CD8-positive, alpha-beta memory T cell (primary cell): ENCODE results near the gene BCL2L1. TPM values are rescaled to one million over a fixed set of nuclear protein-coding genes. Genes with fewer than 3 reads are reported as not detected.
A peak's percentile ranks its signal among the peaks of the same experiment; 100 is the strongest.

ENCODE experiments used
- CTCF ChIA-PET: fragments of 350-600 bp; sonication (Branson Sonifier 250); formaldehyde crosslinking; loops from one replicate; lab custom pipeline; 2021; ENCODE audit warnings: antibody characterized with exemption; lab: Charles Lee
- POLR2A ChIA-PET: fragments of 350-600 bp; sonication (Branson Sonifier 250); formaldehyde crosslinking; loops from one replicate; lab custom pipeline; 2021; ENCODE audit warnings: antibody characterized with exemption; lab: Charles Lee
- DNase-seq, 5 donors: peaks; one replicate each; pipeline versions ENCODE4 v3.0.0 to v3.0.0-alpha.2; 2020 to 2022; ENCODE audit warnings: mixed read lengths in 1 of 5
- H3K27ac ChIP-seq: one replicate; pipeline ENCODE4 v1.7.0; 2013; ENCODE audit warnings: low read depth, mild to moderate bottlenecking, low read length, moderate library complexity
- H3K27me3 ChIP-seq: 2 replicates; pipeline ENCODE4 v1.7.0; 2013; ENCODE audit warnings: low read length, mild to moderate bottlenecking; ENCODE audit not compliant: insufficient read depth, poor library complexity, severe bottlenecking
- H3K36me3 ChIP-seq: 2 replicates; pipeline ENCODE4 v1.7.0; 2013; ENCODE audit warnings: mild to moderate bottlenecking, low read length, moderate library complexity; ENCODE audit not compliant: insufficient read depth
- H3K4me1 ChIP-seq: 2 replicates; pipeline ENCODE4 v1.7.0; 2013; ENCODE audit warnings: mild to moderate bottlenecking, low read length, moderate library complexity; ENCODE audit not compliant: insufficient read depth
- H3K4me3 ChIP-seq: 2 replicates; pipeline ENCODE4 v1.7.0; 2013; ENCODE audit warnings: mild to moderate bottlenecking, low read length
- H3K9me3 ChIP-seq: 2 replicates; pipeline ENCODE4 v1.7.0; 2013; ENCODE audit warnings: mild to moderate bottlenecking, low read length
- H3K27ac Mint-ChIP-seq, 8 donors: one replicate each; pipeline ENCODE4 v1.8.0; 2020 to 2021; ENCODE audit warnings: mixed read lengths in 8 of 8, mild to moderate bottlenecking in 6 of 8, inconsistent platforms in 3 of 8, moderate library complexity in 3 of 8
- H3K27me3 Mint-ChIP-seq, 2 donors: one replicate each; pipeline ENCODE4 v1.8.0; 2020 to 2021; ENCODE audit warnings: mixed read lengths in 2 of 2, mild to moderate bottlenecking in 1 of 2, moderate library complexity in 1 of 2
- H3K36me3 Mint-ChIP-seq, 3 donors: one replicate each; pipeline ENCODE4 v1.8.0; 2020 to 2021; ENCODE audit warnings: mixed read lengths in 3 of 3, inconsistent platforms in 1 of 3, mild to moderate bottlenecking in 1 of 3
- H3K4me1 Mint-ChIP-seq, 3 donors: one replicate each; pipeline ENCODE4 v1.8.0; 2020 to 2021; ENCODE audit warnings: mixed read lengths in 3 of 3, inconsistent platforms in 1 of 3, mild to moderate bottlenecking in 1 of 3
- H3K4me3 Mint-ChIP-seq, 7 donors: one replicate each; pipeline ENCODE4 v1.8.0; 2020 to 2021; ENCODE audit warnings: mixed read lengths in 7 of 7, mild to moderate bottlenecking in 6 of 7, moderate library complexity in 4 of 7, inconsistent platforms in 2 of 7
- H3K9me3 Mint-ChIP-seq, 5 donors: one replicate each; pipeline ENCODE4 v1.8.0; 2020 to 2022; ENCODE audit warnings: mixed read lengths in 5 of 5, mild to moderate bottlenecking in 3 of 5, moderate library complexity in 2 of 5, inconsistent platforms in 1 of 5
- polyA plus RNA-seq: library from polyadenylated mRNA; unstranded; fragments of 300-500 nt; fragmentation: Illumina TruSeq; gene quantifications from one replicate; pipeline ENCODE4 v1.2.3, GENCODE V29; 2021
- total RNA-seq, 2 experiments: library from RNA; stranded (reverse); gene quantifications; one replicate each; pipeline ENCODE4 v1.2.3, GENCODE V29; 2021

BCL2L1 gene
- total and polyA plus RNA-seq, 3 experiments from 2014 or later, result 32.1 to 328 (median 328) TPM

GRCh38 chr20:31740656-31741323 lies 18.1 kb upstream of the BCL2L1 start:
- no peak for DNase-seq
- Histone ChIP-seq H3K27ac (peak overlapping the region; percentile 76), H3K36me3 (no peaks in the 10 kb centered on the region), H3K9me3 (no peaks in the 10 kb centered on the region), H3K4me1 (peaks cover 13% of the 10 kb centered on the region), H3K27me3 (no peaks in the 10 kb centered on the region), H3K4me3 (no peak overlapping the region)
- Mint-ChIP-seq H3K4me1 (peaks cover 1 to 4% (median 3%) of the 10 kb centered on the region in 3 donors), H3K27me3 (peaks cover 0 to 2% of the 10 kb centered on the region in 2 donors), H3K9me3 (no peaks in the 10 kb centered on the region), H3K36me3 (no peaks in the 10 kb centered on the region), H3K4me3 (no peak overlapping the region), H3K27ac (peak overlapping the region in 1 of 8 donors; percentile 23)
- ChIA-PET POLR2A (interaction anchor here (1.8 kb wide), 1 partner anchor 17 kb away, joined by 7 read pairs; no protein-coding TSS in a partner anchor), CTCF (interaction anchor here (0.7 to 0.9 kb wide), 2 partner anchors 16 to 17 kb away, joined by 3 to 4 read pairs; no protein-coding TSS in a partner anchor)

- Histone ChIP-seq H3K36me3 (no peaks in the 10 kb centered on the region), H3K27me3 (no peaks in the 10 kb centered on the region), H3K4me3 (no peak overlapping the region), H3K9me3 (no peaks in the 10 kb centered on the region), H3K27ac (peak overlapping the region; percentile 76), H3K4me1 (peaks cover 13% of the 10 kb centered on the region)
- no peak for DNase-seq
- Mint-ChIP-seq H3K27me3 (peaks cover 0 to 2% of the 10 kb centered on the region in 2 donors), H3K4me1 (peaks cover 0 to 2% (median 0%) of the 10 kb centered on the region in 3 donors), H3K9me3 (no peaks in the 10 kb centered on the region), H3K36me3 (no peaks in the 10 kb centered on the region), H3K4me3 (no peak overlapping the region), H3K27ac (no peak overlapping the region)
- ChIA-PET POLR2A (interaction anchor here (1.8 kb wide), 1 partner anchor 16 kb away, joined by 7 read pairs; no protein-coding TSS in a partner anchor), CTCF (interaction anchor here (0.7 to 3.3 kb wide), 3 partner anchors 15 to 78 kb away, joined by 3 to 19 read pairs (median 15); partner anchors contain the start of gene BCL2L1)
Measured at GRCh38 chr20:31740208-31740607, 17.5 kb upstream of the BCL2L1 start.

GRCh38 chr20:31739550-31739977 lies 16.9 kb upstream of the BCL2L1 start:
- H3K27ac Mint-ChIP-seq, result no peak overlapping the region
- H3K4me1 Mint-ChIP-seq, result peaks cover 0 to 2% (median 0%) of the 10 kb centered on the region in 3 donors
- no peaks in the 10 kb centered on the region for H3K36me3 Mint-ChIP-seq
- Histone ChIP-seq H3K9me3 (no peaks in the 10 kb centered on the region), H3K4me1 (peaks cover 13% of the 10 kb centered on the region), H3K4me3 (peak overlapping the region; percentile 47), H3K27ac (peak overlapping the region; percentile 76), H3K36me3 (no peaks in the 10 kb centered on the region), H3K27me3 (no peaks in the 10 kb centered on the region)
- H3K4me3 Mint-ChIP-seq, result no peak overlapping the region
- no peak for DNase-seq
- ChIA-PET POLR2A (interaction anchor here (1.8 kb wide), 1 partner anchor 16 kb away, joined by 7 read pairs; no protein-coding TSS in a partner anchor), CTCF (interaction anchor here (1.3 to 3.3 kb wide), 3 partner anchors 9 to 78 kb away, joined by 3 to 19 read pairs (median 15); partner anchors contain the start of gene BCL2L1)
- peaks cover 0 to 2% of the 10 kb centered on the region in 2 donors for H3K27me3 Mint-ChIP-seq
- no peaks in the 10 kb centered on the region for H3K9me3 Mint-ChIP-seq

GRCh38 chr20:31738729-31739549 lies 16.3 kb upstream of the BCL2L1 start, which contains the start of gene TPX2:
TPX2 (plus strand) TSS chr20:31739290; CDS start chr20:31757477, 18,187 bp downstream.
- Mint-ChIP-seq H3K27ac (no peak within 1 kb of the TSS), H3K36me3 (no peaks in the 10 kb centered on the region), H3K27me3 (peaks cover 0 to 2% of the 10 kb centered on the region in 2 donors), H3K9me3 (no peaks in the 10 kb centered on the region), H3K4me1 (peaks cover 0 to 2% (median 0%) of the 10 kb centered on the region in 3 donors), H3K4me3 (no peak within 1 kb of the TSS)
- Histone ChIP-seq H3K9me3 (no peaks in the 10 kb centered on the region), H3K4me3 (peak within 1 kb of the TSS; percentile 47), H3K36me3 (no peaks in the 10 kb centered on the region), H3K4me1 (peaks cover 13% of the 10 kb centered on the region), H3K27me3 (no peaks in the 10 kb centered on the region), H3K27ac (peak within 1 kb of the TSS; percentile 76)
- ChIA-PET POLR2A (interaction anchor here (1.8 kb wide), 1 partner anchor 15 kb away, joined by 7 read pairs; no protein-coding TSS in a partner anchor), CTCF (interaction anchor here (1.3 to 3.3 kb wide), 3 partner anchors 10 to 77 kb away, joined by 3 to 19 read pairs (median 15); partner anchors contain the start of gene BCL2L1)
- peak; percentile 63 to 79 (median 71) for DNase-seq

- POLR2A ChIA-PET, result no interaction called here
Measured at GRCh38 chr20:31731321-31731717, 8.7 kb upstream of the BCL2L1 start.

GRCh38 chr20:31723319-31724078 lies 831 bp upstream of the BCL2L1 start:
- CTCF ChIA-PET, result interaction anchor here (0.7 to 5.7 kb wide), 36 partner anchors 10 to 211 kb away, joined by 3 to 295 read pairs (median 6); partner anchors contain the start of genes ID1 and TPX2
- H3K4me3 Mint-ChIP-seq, result peak overlapping the region; percentile 88 to 98 (median 96)
- POLR2A ChIA-PET, result interaction anchor here (0.6 to 3.2 kb wide), 11 partner anchors 11 to 634 kb away, joined by 3 to 68 read pairs (median 4); partner anchors contain the start of gene TPX2
- Histone ChIP-seq H3K9me3 (no peaks in the 10 kb centered on the region), H3K27me3 (no peaks in the 10 kb centered on the region), H3K4me1 (peaks cover 37% of the 10 kb centered on the region), H3K36me3 (peaks cover 6% of the 10 kb centered on the region), H3K4me3 (peak overlapping the region; percentile 99), H3K27ac (peak overlapping the region; percentile 97)
- peak overlapping the region; percentile 49 to 99 (median 97) for H3K27ac Mint-ChIP-seq
- H3K9me3 Mint-ChIP-seq, result no peaks in the 10 kb centered on the region
- DNase-seq, result peak; percentile 98 to 100 (median 99)
- peaks cover 0 to 3% of the 10 kb centered on the region in 2 donors for H3K27me3 Mint-ChIP-seq
- H3K36me3 Mint-ChIP-seq, result peaks cover 0 to 15% (median 2%) of the 10 kb centered on the region in 3 donors
- peaks cover 39 to 44% (median 43%) of the 10 kb centered on the region in 3 donors for H3K4me1 Mint-ChIP-seq

More at GRCh38 chr20:31731321-31731717, 8.7 kb upstream of the BCL2L1 start:
- Histone ChIP-seq H3K4me1 (no peaks in the 10 kb centered on the region), H3K4me3 (no peak overlapping the region), H3K9me3 (no peaks in the 10 kb centered on the region), H3K36me3 (no peaks in the 10 kb centered on the region), H3K27me3 (no peaks in the 10 kb centered on the region), H3K27ac (no peak overlapping the region)
- Mint-ChIP-seq H3K27me3 (peaks cover 0 to 1% of the 10 kb centered on the region in 2 donors), H3K9me3 (no peaks in the 10 kb centered on the region), H3K36me3 (no peaks in the 10 kb centered on the region), H3K4me1 (no peaks in the 10 kb centered on the region), H3K4me3 (no peak overlapping the region), H3K27ac (peak overlapping the region in 1 of 8 donors; percentile 17)
- CTCF ChIA-PET, result interaction anchor here (5.0 kb wide), 1 partner anchor 8 kb away, joined by 26 read pairs; the partner anchor contains the start of gene BCL2L1
- no peak for DNase-seq

- H3K27me3 ChIP-seq, result no peaks in the 10 kb centered on the region
- H3K27me3 Mint-ChIP-seq, result peaks cover 0 to 3% of the 10 kb centered on the region in 2 donors
- peak overlapping the region; percentile 99 for H3K4me3 ChIP-seq
- DNase-seq, result no peak
- H3K9me3 ChIP-seq, result no peaks in the 10 kb centered on the region
- H3K27ac Mint-ChIP-seq, result peak overlapping the region; percentile 49 to 99 (median 97)
- ChIA-PET POLR2A (interaction anchor here (0.9 to 3.2 kb wide), 7 partner anchors 11 to 150 kb away, joined by 3 to 68 read pairs (median 4); no protein-coding TSS in a partner anchor), CTCF (interaction anchor here (0.7 to 5.7 kb wide), 28 partner anchors 11 to 202 kb away, joined by 3 to 295 read pairs (median 9); partner anchors contain the start of gene TPX2)
- H3K36me3 ChIP-seq, result peaks cover 6% of the 10 kb centered on the region
- peak overlapping the region; percentile 97 for H3K27ac ChIP-seq
- H3K36me3 Mint-ChIP-seq, result peaks cover 0 to 15% (median 2%) of the 10 kb centered on the region in 3 donors
- H3K4me3 Mint-ChIP-seq, result peak overlapping the region; percentile 88 to 98 (median 96)
- no peaks in the 10 kb centered on the region for H3K9me3 Mint-ChIP-seq
- peaks cover 42% of the 10 kb centered on the region for H3K4me1 ChIP-seq
- peaks cover 41 to 48% (median 48%) of the 10 kb centered on the region in 3 donors for H3K4me1 Mint-ChIP-seq
Measured at GRCh38 chr20:31723069-31723318, 326 bp upstream of the BCL2L1 start.
